Measurements from ENCODE around the gene RSPH1. TPM values are rescaled to one million over a fixed set of nuclear protein-coding genes. Genes with fewer than 3 reads are reported as not detected.

RSPH1 gene
- total RNA-seq, 1 donor from 2014 or later: 0.82 TPM

DNA sequence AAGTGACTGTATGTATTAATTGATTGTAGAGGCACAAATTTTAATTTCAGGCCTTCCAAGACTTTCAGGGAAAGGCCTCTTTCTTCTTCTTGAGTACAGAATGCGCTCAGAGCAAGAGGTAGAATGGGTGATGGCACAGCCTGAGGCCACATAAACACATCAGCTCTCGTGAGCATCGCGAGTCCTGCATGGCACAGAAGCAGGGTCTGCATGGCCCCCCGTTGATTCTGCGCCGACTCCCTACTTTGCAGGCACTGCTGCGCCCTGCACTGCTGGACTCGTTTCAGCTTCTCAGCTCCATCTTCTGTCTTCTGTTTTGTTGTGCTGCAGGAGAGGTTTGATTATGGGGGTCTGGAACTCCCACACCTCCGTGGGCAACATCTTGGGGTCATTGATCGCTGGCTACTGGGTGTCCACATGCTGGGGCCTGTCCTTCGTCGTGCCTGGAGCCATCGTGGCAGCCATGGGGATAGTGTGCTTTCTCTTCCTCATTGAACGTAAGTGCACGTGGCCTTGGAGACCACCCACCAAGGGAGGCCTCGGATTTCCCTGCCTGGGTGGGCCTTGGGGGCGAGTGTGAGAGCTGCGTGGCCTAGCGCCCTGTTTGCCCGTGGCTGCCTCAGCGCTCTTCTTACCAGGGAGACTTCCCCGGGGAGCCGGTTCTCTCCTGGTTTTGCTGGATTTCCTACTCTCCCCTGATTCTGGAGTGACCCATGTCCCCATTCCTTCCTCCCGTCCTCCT is 47.3 kb upstream of the RSPH1 start:
- peaks cover 7% of the 10 kb centered on the region for H3K36me3 Mint-ChIP-seq (ENCODE audit: low read depth, unreplicated experiment)
- no peaks in the 10 kb centered on the region for H3K9me3 Mint-ChIP-seq (ENCODE audit: unreplicated experiment)
- H3K27ac Mint-ChIP-seq (ENCODE audit: unreplicated experiment): no peak overlapping the region
- TF ChIP-seq, protein P1, sequence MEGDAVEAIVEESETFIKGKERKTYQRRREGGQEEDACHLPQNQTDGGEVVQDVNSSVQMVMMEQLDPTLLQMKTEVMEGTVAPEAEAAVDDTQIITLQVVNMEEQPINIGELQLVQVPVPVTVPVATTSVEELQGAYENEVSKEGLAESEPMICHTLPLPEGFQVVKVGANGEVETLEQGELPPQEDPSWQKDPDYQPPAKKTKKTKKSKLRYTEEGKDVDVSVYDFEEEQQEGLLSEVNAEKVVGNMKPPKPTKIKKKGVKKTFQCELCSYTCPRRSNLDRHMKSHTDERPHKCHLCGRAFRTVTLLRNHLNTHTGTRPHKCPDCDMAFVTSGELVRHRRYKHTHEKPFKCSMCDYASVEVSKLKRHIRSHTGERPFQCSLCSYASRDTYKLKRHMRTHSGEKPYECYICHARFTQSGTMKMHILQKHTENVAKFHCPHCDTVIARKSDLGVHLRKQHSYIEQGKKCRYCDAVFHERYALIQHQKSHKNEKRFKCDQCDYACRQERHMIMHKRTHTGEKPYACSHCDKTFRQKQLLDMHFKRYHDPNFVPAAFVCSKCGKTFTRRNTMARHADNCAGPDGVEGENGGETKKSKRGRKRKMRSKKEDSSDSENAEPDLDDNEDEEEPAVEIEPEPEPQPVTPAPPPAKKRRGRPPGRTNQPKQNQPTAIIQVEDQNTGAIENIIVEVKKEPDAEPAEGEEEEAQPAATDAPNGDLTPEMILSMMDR (IDR thresholded peaks at IDR 0.05; ENCODE audit: unreplicated experiment): no peak
- no peaks in the 10 kb centered on the region for H3K27me3 Mint-ChIP-seq (ENCODE audit: unreplicated experiment)
- DNase-seq (ENCODE audit: low spot score): no peak
- H3K4me3 Mint-ChIP-seq (ENCODE audit: unreplicated experiment): peak overlapping the region; percentile 14
- no peaks in the 10 kb centered on the region for H3K4me1 Mint-ChIP-seq (ENCODE audit: unreplicated experiment)

GRCh38 chr21:42542596-42542995 is 46.6 kb upstream of the RSPH1 start:
- TF ChIP-seq, protein P1 (IDR thresholded peaks at IDR 0.05; ENCODE audit: unreplicated experiment): no peak
- H3K4me3 Mint-ChIP-seq (ENCODE audit: unreplicated experiment): no peak overlapping the region
- DNase-seq (ENCODE audit: low spot score): no peak
- no peaks in the 10 kb centered on the region for H3K9me3 Mint-ChIP-seq (ENCODE audit: unreplicated experiment)
- H3K27ac Mint-ChIP-seq (ENCODE audit: unreplicated experiment): no peak overlapping the region
- peaks cover 4% of the 10 kb centered on the region for H3K36me3 Mint-ChIP-seq (ENCODE audit: low read depth, unreplicated experiment)
- H3K27me3 Mint-ChIP-seq (ENCODE audit: unreplicated experiment): no peaks in the 10 kb centered on the region
- no peaks in the 10 kb centered on the region for H3K4me1 Mint-ChIP-seq (ENCODE audit: unreplicated experiment)

- H3K4me1 Mint-ChIP-seq (ENCODE audit: unreplicated experiment): no peaks in the 10 kb centered on the region
These were observed 46.2 kb upstream of the RSPH1 start for GRCh38 chr21:42542196-42542595.

DNA sequence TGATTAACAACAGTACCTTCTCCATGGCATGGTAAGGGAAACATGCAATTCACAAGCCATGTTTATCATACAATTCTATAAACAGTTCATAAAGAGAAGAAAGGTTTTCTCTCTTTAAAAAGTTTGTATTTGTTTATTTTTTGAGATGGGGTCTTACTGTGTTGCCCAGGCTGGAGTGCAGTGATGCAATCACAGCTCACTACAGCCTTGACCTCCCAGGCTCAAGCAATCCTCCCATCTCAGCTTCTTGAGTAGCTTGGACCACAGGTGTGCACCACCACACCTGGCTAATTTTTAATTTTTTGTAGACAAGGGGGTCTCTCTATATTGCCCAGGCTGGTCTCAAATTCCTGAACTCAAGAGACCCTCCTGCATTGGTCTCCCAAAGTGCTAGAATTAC is 45.6 kb upstream of the RSPH1 start:
- peaks cover 4% of the 10 kb centered on the region for H3K36me3 Mint-ChIP-seq (ENCODE audit: low read depth, unreplicated experiment)
- H3K4me3 Mint-ChIP-seq (ENCODE audit: unreplicated experiment): no peak overlapping the region
- no peaks in the 10 kb centered on the region for H3K4me1 Mint-ChIP-seq (ENCODE audit: unreplicated experiment)
- H3K9me3 Mint-ChIP-seq (ENCODE audit: unreplicated experiment): no peaks in the 10 kb centered on the region
- no peak for DNase-seq (ENCODE audit: low spot score)
- TF ChIP-seq, protein P1 (IDR thresholded peaks at IDR 0.05; ENCODE audit: unreplicated experiment): no peak
- H3K27me3 Mint-ChIP-seq (ENCODE audit: unreplicated experiment): no peaks in the 10 kb centered on the region
- no peak overlapping the region for H3K27ac Mint-ChIP-seq (ENCODE audit: unreplicated experiment)

More at GRCh38 chr21:42542196-42542595, 46.2 kb upstream of the RSPH1 start:
- no peaks in the 10 kb centered on the region for H3K27me3 Mint-ChIP-seq (ENCODE audit: unreplicated experiment)
- no peak overlapping the region for H3K4me3 Mint-ChIP-seq (ENCODE audit: unreplicated experiment)
- no peak overlapping the region for H3K27ac Mint-ChIP-seq (ENCODE audit: unreplicated experiment)
- TF ChIP-seq, protein P1 (IDR thresholded peaks at IDR 0.05; ENCODE audit: unreplicated experiment): no peak
- no peak for DNase-seq (ENCODE audit: low spot score)
- peaks cover 4% of the 10 kb centered on the region for H3K36me3 Mint-ChIP-seq (ENCODE audit: low read depth, unreplicated experiment)
- no peaks in the 10 kb centered on the region for H3K9me3 Mint-ChIP-seq (ENCODE audit: unreplicated experiment)

DNA sequence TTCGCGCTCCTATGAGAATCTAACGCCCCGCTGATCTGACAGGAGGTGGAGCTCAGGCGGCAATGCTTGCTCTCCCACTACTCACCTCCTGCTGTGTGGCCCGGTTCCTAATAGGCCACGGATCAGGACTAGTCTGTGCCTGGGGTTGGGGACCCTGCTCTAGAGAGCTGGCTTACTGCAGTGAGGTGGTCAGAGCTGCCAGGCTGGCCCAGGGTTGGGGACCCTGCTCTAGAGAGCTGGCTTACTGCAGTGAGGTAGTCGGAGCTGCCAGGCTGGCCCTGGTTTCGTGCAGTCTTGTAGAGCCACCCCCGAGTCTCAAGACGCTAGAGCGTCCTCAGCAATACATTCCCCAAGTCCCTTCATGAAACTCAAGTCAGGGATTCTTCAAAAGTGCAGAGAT is 45.1 kb upstream of the RSPH1 start:
- H3K27ac Mint-ChIP-seq (ENCODE audit: unreplicated experiment): no peak overlapping the region
- no peaks in the 10 kb centered on the region for H3K27me3 Mint-ChIP-seq (ENCODE audit: unreplicated experiment)
- H3K4me3 Mint-ChIP-seq (ENCODE audit: unreplicated experiment): no peak overlapping the region
- DNase-seq (ENCODE audit: low spot score): no peak
- TF ChIP-seq, protein P1 (IDR thresholded peaks at IDR 0.05; ENCODE audit: unreplicated experiment): no peak
- H3K9me3 Mint-ChIP-seq (ENCODE audit: unreplicated experiment): no peaks in the 10 kb centered on the region
- no peaks in the 10 kb centered on the region for H3K4me1 Mint-ChIP-seq (ENCODE audit: unreplicated experiment)
- peaks cover 4% of the 10 kb centered on the region for H3K36me3 Mint-ChIP-seq (ENCODE audit: low read depth, unreplicated experiment)
